CD1c-positive myeloid dendritic cell (primary cell): ENCODE data around the gene FGF4.

ENCODE experiments used
- DNase-seq: peaks from one replicate; pipeline ENCODE4 v3.0.0-alpha.2; 2016; ENCODE audit errors: extremely low spot score

FGF4 gene

DNA sequence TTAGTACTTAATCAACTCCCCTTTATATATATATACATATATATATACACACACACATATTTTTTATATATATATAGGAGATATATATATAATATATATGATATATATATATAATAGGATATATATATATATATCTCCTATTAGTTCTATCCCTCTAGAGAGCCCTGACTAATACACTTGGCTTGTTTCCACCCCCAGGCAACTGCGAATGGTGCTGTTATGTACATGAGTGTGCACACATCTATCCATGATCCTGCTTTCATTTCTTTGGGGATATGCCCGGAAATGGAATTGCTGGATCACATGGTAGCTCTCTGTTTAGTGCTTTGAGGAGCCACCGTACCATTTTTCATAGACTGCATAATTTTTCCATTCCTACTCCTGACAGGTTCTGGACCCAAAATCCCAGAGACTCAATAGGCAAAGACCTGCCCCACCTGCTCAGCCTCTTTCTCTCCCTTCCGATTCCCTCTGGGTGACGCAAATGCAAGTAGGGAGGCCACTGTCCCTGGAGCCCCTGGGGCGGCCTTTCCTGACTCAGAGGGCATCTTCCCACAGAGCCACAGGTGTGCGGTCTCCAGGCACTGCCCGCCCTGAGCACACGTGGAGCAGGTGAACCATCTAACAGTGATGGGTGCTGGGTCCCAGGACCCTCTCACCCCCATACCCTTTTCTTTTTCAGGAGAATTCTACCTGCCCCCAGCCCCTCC lies 32.1 kb upstream of the FGF4 start:
- DNase-seq = no peak

DNA sequence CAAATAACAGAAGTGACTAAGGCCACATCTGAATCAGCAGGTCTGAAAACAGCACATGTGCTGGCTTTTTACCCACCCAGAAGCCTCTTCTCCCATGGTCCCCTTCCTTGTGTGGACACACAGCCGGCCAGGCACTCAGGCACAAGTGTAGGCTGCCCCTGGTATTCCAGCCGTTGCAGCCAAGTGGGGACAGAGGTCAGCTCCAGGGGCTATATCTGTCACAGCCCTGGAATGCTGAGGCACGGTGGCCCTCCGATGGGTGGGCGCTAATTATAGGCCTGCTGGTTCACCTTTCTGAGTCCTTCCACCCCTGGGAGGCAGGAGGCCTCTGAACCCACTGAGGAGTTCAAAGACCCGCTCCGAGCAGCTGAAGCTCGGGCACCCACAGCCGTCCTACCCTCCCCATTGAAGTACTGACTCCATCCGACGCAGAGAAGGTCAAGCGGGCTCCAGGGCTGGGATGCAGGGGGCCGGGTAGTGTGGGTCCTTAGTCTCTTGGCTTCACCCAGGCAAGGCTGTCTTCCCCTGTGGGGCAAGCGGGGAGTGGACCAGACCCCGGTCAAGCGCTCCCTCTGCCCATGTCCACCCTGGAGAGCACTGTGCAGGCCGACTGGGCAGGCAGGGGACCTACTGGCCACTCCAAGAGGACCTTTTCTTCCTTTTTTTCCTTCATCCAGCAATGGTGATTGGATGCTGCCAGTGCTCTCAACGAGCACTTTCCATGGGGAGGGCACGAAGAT lies 29.8 kb upstream of the FGF4 start:
- no peak for DNase-seq

DNA sequence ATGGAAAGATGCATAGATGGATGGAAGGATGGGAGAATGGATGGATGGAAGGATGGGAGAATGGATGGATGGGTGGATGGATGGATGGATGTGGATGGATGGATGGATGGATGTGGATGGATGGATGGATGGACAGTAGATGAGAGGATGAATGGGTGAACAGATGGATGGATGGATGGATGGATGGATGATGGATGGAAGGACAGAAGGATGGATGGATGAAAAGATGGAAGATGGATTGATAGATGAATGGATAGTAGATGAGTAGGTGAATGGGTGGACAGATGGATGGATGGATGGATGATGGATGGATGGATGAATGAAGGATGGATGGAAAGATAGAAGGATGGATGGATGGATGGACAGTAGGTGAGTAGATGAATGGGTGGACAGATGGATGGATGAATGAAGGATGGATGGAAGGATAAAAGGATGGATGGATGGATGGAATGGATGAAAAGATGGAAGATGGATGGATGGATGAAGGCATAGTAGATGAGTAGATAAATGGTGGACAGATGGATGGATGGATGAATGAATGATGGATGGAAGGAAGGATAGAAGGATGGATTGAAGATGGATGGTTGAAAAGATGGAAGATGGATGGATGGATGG lies 28.6 kb upstream of the FGF4 start:
- DNase-seq = no peak

DNA sequence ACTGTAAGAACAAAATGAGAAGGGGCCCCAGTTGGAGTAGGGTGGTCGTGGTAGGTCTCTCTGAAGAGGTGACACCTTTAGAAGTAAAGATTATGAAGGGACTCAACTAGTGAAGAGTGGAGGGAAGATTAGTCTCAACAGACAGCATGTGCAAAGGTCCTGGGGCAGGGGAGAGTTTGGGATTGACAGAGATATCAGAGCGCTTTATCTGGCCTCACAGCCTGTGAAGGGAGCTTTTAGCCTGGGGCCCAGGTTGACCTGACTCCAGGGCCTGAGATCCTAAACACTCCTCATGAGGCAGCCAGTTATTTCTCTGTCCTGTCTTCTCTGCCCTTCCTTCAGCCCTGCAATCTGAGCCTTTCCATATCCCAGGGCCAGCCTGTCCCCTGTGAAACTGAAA lies 27.9 kb upstream of the FGF4 start:
- no peak for DNase-seq

DNA sequence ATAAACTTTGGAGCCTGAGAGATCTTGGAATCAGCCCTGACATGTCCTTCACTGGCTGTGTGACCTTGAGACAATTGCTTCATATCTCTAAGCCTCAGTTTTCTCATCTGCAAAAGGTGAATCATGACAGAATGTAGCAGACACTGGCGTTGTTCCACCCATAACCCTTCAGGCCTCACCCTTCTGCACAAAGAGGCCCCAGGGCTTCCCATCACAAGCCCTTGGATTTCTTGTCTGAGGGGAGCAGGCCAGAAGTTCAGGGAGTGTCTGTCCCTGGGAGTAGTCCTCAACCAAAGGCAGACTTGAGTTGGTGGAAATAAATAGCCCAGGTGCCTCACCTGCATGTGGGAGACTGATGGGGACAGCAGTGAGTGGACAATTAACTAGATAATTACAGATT lies 27.4 kb upstream of the FGF4 start:
- no peak for DNase-seq

DNA sequence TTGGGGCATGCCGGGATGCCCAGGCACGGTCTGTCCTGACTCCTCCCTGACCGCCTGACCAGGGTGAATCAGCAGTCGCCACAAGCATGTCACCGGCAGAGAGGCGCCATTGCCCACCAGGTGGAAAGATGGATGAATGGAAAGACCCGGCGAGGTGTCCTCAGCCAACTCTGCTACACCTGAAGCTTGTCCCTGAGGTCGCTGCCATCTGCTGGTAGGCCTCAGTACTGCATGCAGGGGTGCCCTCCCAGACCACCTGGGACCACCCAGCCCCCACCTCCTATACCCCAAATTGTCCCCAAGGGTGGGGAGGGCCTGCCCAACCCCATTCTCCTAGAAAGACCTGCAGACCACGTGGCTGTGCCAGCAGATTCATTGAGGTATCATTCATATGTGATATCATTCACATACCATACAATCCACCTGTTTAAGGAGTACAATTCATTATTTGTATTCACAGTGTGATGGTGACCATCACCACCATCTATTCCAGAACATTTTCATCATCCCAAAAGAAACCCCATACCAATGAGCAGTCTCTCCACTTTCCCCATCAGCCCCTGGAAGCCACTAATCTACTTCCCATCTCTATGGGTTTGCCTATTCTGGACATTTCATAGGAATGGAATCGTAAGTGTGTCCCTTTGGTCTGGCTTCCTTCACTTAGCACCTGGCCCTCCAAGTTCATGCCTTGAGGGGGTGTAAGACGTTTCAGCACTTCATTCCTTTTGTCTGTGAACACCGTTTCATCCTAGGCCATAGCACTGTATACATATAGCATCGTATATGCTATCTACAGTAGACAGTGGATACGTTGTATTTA lies 26.6 kb upstream of the FGF4 start:
- no peak for DNase-seq

DNA sequence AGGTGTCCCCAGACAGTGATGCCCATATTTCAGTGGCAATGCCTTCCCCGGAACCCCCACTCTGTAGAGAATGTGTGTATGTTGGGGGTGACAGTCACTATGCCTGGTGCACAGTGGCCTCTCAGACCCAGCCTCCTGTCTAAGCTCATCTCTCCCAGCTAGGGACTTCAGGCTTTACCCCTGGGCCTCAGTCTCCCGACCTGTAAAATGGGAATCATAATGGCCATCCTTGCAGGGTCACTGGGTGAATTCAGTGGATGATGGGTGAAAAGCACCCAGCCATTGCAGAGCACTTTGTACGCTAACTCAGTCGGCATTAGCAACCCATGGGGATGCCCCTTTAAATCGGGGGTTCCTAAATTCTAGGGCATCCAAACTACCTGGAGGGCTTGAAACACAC lies 25.1 kb upstream of the FGF4 start:
- DNase-seq = no peak

DNA sequence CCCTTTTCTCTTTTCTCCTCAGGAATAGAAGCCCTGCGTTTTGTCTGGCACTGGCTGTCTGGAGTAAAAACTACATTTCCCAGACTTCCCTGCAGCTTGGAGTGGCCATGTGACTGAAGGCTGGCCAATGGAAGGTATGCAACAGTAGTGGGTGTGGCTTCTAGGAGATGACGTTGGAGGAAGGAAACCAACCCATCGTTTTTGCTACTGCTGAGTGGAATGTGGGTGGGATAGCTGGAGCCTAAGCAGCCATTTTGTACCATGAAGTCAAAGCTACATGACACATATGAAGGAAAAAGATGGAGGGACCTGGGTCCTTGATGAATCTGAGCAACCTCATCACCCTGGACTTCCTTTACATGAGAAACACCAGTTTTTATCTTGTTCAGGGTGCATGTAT lies 24.4 kb upstream of the FGF4 start:
- peak; percentile 1 for DNase-seq

DNA sequence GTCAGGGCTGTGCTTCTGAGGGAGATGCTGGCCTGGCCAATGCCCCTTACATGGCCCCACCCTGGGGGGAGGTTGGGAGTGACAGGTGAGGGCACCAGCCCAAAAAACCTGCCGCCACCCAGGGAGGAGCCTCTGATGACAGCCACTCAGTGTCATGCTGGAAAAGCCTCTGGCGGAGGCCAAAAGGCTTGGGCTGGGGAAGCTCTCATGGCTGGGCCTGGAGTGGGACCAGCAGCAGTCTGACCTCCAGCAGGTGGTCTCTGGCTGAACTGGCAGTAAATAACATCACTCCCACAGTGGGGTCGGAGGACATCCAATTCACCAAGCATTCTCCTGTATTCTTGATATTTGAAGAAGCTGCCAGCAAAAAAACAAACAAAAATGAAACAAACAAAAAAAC lies 24.0 kb upstream of the FGF4 start:
- DNase-seq = no peak

DNA sequence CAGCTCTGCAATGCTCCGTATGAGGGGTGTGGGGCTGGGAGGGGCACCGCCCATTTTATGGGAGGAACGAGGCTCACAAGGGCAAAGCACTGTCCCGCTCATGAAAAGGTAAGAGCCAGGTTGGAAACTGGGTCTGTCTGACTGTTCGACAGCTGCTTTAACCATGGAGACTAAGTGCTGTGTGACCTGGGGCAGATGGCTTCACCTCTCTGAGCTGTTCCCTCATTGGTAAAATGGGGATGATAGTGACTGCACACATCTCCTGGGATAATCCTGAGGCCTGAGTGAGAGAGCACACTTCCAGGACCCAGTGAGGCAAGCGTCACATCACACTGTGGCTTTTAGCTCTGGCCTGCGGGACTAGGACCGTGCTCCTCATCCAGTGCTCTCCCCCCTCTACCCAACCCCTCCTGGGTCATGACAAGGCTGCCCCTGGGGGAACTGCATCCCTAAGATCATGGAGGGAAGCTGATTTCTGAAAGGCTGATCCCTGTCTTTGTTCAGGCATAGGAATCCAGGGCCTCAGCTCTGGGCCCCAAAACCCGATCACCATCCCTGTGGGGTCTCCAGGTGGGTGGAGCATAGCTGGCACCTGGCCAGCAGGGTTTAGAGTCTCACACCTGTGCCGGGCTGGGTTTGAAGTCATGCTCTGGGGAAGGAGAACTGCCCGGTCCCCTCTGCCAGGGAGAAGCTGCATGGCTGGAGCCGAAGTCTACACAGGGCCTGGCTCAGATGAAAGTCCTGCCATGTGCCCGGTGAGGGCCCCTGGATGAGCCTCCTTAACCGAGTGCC lies 22.8 kb upstream of the FGF4 start:
- DNase-seq = no peak

DNA sequence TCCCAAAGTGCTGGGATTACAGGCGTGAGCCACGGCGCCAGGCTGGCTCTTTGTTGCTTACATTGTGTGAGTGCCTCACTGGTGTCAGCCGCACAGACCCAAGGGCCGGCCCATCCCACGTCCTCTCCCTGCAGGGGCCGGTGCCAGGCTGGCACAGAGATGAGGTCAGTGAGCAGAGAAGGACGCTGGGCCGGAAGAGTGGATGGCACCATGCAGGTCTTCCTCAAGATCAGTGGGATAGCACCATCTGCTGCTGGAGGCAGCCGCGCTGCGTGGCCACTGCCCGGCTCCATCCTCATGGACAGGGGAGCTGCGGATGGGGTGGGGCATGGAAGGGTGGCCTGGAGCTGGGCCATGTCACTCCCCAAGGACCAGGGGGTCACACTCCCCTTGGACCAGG lies 22.0 kb upstream of the FGF4 start:
- DNase-seq = no peak

DNA sequence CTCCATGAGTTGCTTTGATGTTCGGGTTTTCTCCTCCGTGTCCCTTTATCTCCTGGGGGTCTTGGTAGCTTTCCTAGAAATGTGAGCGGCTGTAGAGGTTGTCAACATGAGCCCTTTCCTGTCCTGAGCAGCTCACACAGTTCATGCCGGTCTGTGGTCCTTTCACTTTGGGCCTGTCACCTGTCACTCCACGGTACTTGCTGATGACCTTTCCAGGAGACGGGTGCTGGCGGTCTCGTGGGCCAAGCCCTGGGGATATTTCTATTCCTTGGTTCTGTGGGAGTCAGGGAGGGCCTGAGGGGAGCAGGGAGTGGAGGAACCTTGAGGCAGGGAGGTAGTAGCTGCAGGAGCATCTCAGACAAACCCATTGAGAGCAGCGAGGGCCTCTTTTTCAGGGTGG lies 20.9 kb upstream of the FGF4 start:
- DNase-seq = no peak

DNA sequence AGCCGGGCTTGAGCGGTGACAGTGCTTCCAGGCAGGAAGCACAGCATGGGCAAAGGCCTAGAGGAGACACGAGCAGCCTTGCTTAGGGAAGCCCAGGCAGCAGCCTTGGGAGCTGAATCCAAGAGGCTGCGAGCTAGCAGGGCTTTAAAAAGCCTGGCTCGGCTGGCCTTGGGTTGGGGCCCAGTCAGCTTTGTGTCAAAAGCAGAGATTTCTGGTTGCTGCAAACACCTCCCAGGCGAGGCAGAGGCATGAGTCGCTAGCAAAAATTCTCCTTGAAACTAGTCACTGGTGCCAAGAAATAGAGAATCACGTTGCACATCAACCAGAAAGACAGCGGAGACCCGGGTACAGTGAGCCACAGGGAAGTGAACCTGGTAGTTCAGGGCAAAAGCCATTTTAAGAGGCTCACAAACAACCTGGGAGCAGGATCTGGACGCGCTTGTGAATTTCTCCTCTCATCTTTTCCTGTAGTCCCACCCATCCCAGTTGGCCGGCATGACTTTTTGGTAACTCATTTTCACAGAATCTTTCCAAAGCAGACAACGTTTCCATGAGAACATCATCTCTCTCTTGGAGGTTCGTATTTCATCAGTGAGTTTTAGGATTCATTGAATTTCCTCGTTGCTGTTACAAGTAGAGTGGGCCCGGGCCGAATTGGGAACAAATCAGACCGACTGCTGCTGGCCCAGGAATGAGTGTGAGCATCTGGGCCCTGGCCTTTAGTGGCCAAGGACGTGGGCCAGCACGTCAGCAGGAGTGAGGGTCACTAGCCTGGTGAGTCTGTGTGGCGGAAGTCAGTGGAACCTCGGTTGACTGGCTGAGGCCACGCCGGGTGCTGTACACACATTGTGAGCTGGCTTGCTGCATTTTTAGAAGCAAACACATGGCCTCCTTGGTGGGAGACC lies 16.4 kb upstream of the FGF4 start:
- no peak for DNase-seq

DNA sequence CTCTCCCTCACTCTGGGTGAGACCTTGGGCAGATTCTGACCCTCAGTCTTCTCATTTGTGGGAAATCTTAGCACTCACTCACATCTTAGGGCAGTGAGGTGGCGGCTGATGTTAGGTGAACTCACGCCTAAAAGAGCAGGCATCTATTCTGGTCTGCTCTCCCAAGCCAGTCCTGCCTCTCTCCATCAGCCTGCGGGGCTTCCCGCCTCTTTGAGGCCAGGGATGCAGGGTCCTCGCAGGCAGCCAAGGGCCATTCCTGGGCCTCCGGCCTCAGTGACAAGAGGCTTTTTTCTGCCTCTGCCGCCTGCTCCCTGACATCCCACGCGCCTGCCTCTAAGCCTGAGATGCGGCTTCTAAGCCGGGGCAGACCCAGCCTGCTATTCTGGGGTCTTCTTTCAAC lies 13.8 kb upstream of the FGF4 start:
- DNase-seq = no peak

DNA sequence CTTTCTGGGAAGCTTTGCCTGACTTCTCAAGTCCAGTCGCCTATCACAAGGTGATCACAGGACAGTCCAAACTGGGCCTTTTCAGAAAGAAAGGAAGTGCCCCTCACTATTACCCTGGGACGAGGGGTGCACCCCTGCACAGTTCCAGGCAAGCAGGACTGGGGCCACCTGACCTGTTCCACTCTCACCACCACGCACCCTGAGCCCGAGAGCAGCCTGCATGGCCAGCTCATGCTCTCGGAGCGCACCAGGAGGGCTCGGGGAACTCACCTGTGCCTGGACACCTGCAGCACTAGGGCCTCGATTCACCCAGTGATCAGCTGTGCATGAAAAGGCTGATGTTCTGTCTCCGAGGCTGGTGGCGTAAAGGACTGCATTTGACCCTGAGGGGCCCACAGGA lies 12.8 kb upstream of the FGF4 start:
- no peak for DNase-seq

DNA sequence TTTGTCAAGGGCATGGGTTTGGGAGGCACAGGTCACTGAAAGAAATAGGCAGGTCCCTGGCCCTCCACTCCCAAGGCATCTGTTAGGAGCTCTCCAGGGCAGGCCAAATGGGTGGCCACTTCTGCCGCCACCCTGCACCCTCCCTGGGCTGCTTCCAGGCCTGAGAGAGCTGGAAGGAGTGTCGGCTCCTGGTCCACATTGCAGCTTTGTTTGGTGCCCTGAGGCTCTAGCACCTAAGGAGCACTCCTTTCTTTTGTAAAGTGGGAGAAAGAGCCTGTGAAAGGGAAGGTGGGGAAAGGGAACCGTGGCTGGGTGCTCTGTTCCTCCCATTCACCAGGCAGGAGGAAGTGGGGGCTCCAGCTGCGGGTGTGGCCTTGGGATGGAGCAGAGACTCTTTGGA lies 12.3 kb upstream of the FGF4 start:
- DNase-seq = no peak

DNA sequence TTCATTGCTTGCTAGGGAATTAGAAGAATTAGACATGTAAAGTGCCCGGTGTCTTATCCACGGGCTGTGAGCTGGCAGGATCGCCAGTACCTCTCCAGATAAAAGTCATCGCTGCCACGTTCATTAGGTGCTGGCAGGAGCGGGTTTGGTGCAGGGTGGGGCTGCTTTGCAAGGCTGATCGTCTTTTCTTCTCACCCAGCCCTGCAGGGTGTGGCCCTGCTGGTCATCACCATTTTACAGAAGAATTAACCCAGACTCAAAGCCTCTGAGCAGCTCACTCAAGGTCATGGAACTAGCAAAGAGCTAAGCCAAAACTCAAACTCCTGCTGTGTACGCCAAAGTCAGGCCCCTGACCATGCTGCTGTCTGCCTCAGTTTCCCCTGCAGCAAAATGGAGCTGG lies 6.1 kb upstream of the FGF4 start:
- DNase-seq = no peak

DNA sequence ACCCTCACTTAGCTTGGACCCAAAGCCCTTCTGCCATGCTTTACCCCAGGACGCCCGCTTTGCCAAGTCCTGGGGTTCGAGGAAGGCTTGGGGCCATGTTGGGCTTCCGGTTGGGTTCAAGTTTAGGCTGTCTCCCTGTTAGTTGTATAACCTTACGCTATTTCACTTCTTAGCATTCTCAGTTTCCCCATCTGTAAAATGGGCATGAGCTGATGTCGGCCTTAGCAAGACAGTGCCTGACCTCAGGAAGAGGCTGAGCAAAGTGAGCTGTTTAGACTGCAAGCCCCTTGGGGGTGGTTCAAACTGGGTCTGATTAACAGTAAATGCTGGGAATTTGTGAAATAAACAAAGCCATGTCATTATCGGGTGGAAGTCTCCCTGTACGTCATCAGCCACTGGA lies 3.2 kb upstream of the FGF4 start:
- DNase-seq = no peak

DNA sequence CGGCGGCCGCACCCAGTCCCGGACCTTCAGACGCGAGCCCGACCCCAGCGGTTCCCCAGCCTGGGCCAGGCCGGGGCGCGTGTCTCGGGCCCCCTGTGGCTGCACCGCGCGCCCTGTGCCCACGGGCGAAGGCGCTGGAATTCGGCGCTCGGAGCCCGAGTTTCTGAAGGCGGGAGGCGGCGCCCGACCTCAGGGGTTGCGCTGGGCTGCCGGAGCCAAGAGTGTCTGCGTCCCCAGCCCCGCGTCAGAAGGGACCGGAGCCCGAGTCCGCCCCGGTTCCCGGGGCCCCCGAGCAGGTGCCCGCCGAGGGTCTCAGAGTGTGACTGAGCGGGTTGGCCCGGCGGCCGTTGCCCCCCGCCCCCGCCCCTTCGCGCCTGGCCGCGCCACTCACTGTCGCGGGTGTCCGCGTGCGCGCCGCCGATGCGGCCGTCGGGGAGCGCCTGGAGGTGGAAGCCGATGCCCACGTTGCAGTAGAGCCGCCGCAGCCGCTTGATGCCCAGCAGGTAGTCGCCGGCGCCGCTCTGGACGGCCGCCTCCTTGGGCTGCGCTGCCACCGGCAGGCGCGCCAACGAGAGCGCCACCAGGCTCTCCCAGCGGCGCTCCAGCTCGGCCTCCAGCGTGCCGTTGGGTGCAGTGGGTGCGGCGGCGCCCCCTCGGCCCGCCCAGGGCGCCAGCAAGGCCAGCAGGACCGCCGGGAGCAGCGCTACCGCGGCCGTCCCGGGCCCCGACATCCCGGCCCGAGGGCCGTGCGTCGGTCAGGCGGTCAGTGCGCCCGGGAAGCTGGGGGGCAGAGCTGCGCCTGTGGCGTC lies 583 bp downstream of the FGF4 start:
- no peak for DNase-seq
